ENCODE results near the gene VAMP5. TPM values are rescaled to one million over a fixed set of nuclear protein-coding genes. Genes with fewer than 3 reads are reported as not detected.

Gene VAMP5
- total RNA-seq, 1 experiment from 2014 or later: 1.9 TPM

DNA sequence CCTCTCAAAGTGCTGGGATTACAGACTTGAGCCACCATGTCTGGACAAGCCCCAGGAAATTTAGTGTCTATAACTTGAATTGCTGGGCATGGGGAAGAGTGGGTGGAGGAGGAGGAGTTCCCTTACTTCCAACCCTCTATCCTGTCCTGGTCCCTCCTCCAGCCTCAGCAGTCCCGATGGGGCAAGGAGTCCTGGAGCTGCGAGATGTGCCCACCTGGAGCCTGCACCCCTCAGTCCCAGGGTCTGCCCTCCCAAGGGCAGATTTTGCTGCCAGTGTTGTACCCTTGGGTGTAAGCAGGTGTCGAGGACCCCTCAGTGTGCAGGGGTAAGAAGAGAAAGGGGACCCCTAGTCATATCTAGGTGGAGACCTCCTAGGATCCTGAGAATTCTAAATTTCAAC, 4.0 kb upstream of the VAMP5 start:
- Histone ChIP-seq H3K27me3 (ENCODE audit: insufficient read depth, low read length) (no peaks in the 10 kb centered on the region), H3K36me3 (ENCODE audit: control insufficient read depth in 1 of 2, insufficient read depth in 2 of 2, low read length in 2 of 2) (peaks cover 0 to 4% of the 10 kb centered on the region in 2 experiments; a peak in 2 of 4 replicates), H3K9ac (ENCODE audit: low read length) (no peak overlapping the region), H3K4me3 (replicated peaks in 1 of 2; ENCODE audit: low read depth in 1 of 2, low read length in 2 of 2) (no peak overlapping the region), H3K4me2 (ENCODE audit: low read length) (no peak overlapping the region), H2AFZ (ENCODE audit: low read depth, low read length, poor library complexity, severe bottlenecking) (no peak overlapping the region), H3K27ac (ENCODE audit: low read depth, low read length) (no peak overlapping the region), H3K4me1 (ENCODE audit: control insufficient read depth in 1 of 2, insufficient read depth in 2 of 2, low read length in 2 of 2) (peaks cover 26 to 35% of the 10 kb centered on the region in 2 experiments), H3K9me3 (ENCODE audit: control insufficient read depth in 1 of 2, insufficient read depth in 1 of 2, low read depth in 1 of 2, low read length in 2 of 2) (no peaks in the 10 kb centered on the region), H3K79me2 (ENCODE audit: insufficient read depth, low read length) (no peaks in the 10 kb centered on the region), H4K20me1 (ENCODE audit: insufficient read depth) (no peaks in the 10 kb centered on the region), H3K9me2 (ENCODE audit: insufficient read depth) (no peaks in the 10 kb centered on the region)
- TF ChIP-seq CBX3 (IDR thresholded peaks at IDR 0.05; ENCODE audit: low read depth) (no peak), SRF (IDR thresholded peaks at IDR 0.05; ENCODE audit: low read depth) (no peak), SP1 (IDR thresholded peaks at IDR 0.05; ENCODE audit: low read depth) (no peak), ZNF274 (IDR thresholded peaks at IDR 0.05; ENCODE audit: low read depth, low read length) (no peak), JUND (IDR thresholded peaks at IDR 0.05) (no peak), ZFX (IDR thresholded peaks at IDR 0.05) (no peak), POLR2AphosphoS5 (IDR thresholded peaks at IDR 0.05; ENCODE audit: low read depth, low read length) (no peak), EZH2phosphoT487 (IDR thresholded peaks at IDR 0.05; ENCODE audit: borderline replicate concordance) (no peak), POLR2A (IDR thresholded peaks at IDR 0.05; ENCODE audit: borderline replicate concordance, extremely low read depth, insufficient read depth, insufficient read length) (no peak), YY1 (IDR thresholded peaks at IDR 0.05; ENCODE audit: extremely low read depth, insufficient replicate concordance, low read depth, low read length) (no peak)
- TF ChIP-seq, protein P1, sequence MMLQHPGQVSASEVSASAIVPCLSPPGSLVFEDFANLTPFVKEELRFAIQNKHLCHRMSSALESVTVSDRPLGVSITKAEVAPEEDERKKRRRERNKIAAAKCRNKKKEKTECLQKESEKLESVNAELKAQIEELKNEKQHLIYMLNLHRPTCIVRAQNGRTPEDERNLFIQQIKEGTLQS (IDR thresholded peaks at IDR 0.05): no peak
- ATAC-seq (no peak), DNase-seq (ENCODE audit: low read depth, low spot score) (no peak)
- RAD21 ChIA-PET (ENCODE audit: low non-redundant PET in 1 of 2, low total read pairs in 2 of 2, uncharacterized antibody in 2 of 2, unreplicated experiment in 2 of 2): no interaction called here
- CTCF ChIA-PET: no interaction called here
- intact Hi-C loops (cut with micrococcal nuclease): no loop called here
- BruUV-seq (replicated peaks): no TSS peak
- POLR2A ChIA-PET: no interaction called here

DNA sequence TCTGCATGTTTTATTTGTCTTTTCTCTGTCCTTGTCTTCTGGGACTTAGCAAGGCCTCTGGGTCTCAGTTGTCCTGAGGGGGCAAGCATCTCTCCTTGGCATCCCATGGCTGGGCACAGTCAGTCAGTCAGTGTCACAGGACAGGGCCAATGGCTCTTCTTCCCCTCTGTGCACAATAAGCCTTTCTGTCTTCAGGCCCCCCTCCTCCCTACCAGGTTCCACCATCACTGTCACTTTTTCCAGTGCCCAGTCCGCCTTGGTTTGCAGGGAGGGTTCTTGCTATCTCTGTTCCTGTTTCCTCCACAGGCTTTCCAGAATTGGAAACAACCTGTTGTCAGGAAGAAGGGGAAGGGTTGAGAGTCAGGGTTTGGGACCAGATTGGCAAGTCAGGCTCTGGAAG, 1.7 kb upstream of the VAMP5 start:
- no peaks in the 10 kb centered on the region for H3K27me3 ChIP-seq (ENCODE audit: insufficient read depth, low read length)
- RAD21 ChIA-PET (ENCODE audit: low non-redundant PET in 1 of 2, low total read pairs in 2 of 2, uncharacterized antibody in 2 of 2, unreplicated experiment in 2 of 2): no interaction called here
- ATAC-seq (no peak), DNase-seq (ENCODE audit: low read depth, low spot score) (no peak)
- H3K9ac ChIP-seq (ENCODE audit: low read length): no peak overlapping the region
- peaks cover 26 to 34% of the 10 kb centered on the region in 2 experiments for H3K4me1 ChIP-seq (ENCODE audit: control insufficient read depth in 1 of 2, insufficient read depth in 2 of 2, low read length in 2 of 2)
- no peaks in the 10 kb centered on the region for H4K20me1 ChIP-seq (ENCODE audit: insufficient read depth)
- no TSS peak for BruUV-seq (replicated peaks)
- CTCF ChIA-PET: no interaction called here
- H3K4me2 ChIP-seq (ENCODE audit: low read length): no peak overlapping the region
- TF ChIP-seq, protein P2, sequence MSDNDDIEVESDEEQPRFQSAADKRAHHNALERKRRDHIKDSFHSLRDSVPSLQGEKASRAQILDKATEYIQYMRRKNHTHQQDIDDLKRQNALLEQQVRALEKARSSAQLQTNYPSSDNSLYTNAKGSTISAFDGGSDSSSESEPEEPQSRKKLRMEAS (IDR thresholded peaks at IDR 0.05): no peak
- no peak for TF ChIP-seq ZFX (IDR thresholded peaks at IDR 0.05)
- no peak for TF ChIP-seq ZNF274 (IDR thresholded peaks at IDR 0.05; ENCODE audit: low read depth, low read length)
- TF ChIP-seq SRF (IDR thresholded peaks at IDR 0.05; ENCODE audit: low read depth): no peak
- no peak for TF ChIP-seq ELF1 (IDR thresholded peaks at IDR 0.05; ENCODE audit: borderline replicate concordance, low read depth)
- TF ChIP-seq, protein P3, sequence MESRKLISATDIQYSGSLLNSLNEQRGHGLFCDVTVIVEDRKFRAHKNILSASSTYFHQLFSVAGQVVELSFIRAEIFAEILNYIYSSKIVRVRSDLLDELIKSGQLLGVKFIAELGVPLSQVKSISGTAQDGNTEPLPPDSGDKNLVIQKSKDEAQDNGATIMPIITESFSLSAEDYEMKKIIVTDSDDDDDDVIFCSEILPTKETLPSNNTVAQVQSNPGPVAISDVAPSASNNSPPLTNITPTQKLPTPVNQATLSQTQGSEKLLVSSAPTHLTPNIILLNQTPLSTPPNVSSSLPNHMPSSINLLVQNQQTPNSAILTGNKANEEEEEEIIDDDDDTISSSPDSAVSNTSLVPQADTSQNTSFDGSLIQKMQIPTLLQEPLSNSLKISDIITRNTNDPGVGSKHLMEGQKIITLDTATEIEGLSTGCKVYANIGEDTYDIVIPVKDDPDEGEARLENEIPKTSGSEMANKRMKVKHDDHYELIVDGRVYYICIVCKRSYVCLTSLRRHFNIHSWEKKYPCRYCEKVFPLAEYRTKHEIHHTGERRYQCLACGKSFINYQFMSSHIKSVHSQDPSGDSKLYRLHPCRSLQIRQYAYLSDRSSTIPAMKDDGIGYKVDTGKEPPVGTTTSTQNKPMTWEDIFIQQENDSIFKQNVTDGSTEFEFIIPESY (IDR thresholded peaks at IDR 0.05; ENCODE audit: extremely low read depth, insufficient replicate concordance, low read length): no peak
- TF ChIP-seq CEBPB (IDR thresholded peaks at IDR 0.05; ENCODE audit: low read depth): no peak
- no peak overlapping the region for H3K4me3 ChIP-seq (replicated peaks in 1 of 2; ENCODE audit: low read depth in 1 of 2, low read length in 2 of 2)
- H3K9me3 ChIP-seq (ENCODE audit: control insufficient read depth in 1 of 2, insufficient read depth in 1 of 2, low read depth in 1 of 2, low read length in 2 of 2): no peaks in the 10 kb centered on the region
- H3K79me2 ChIP-seq (ENCODE audit: insufficient read depth, low read length): no peaks in the 10 kb centered on the region
- H2AFZ ChIP-seq (ENCODE audit: low read depth, low read length, poor library complexity, severe bottlenecking): no peak overlapping the region
- POLR2A ChIA-PET: no interaction called here
- no peaks in the 10 kb centered on the region for H3K9me2 ChIP-seq (ENCODE audit: insufficient read depth)
- no peak overlapping the region for H3K27ac ChIP-seq (ENCODE audit: low read depth, low read length)
- intact Hi-C loops (cut with micrococcal nuclease): no loop called here
- peaks cover 0 to 4% of the 10 kb centered on the region in 2 experiments; a peak in 2 of 4 replicates for H3K36me3 ChIP-seq (ENCODE audit: control insufficient read depth in 1 of 2, insufficient read depth in 2 of 2, low read length in 2 of 2)

Data from HCT116 (cell line).